ENCODE measurements around the gene ASXL1.
"Not testable (repeated sequence)": the region's sequence is repeated elsewhere in the genome, so short reads cannot be mapped to it uniquely, and the experiment has no call there.

Gene ASXL1

GRCh38 chr20:32406701-32407100 is 48.6 kb downstream of the ASXL1 start:
- no peak overlapping the region for H3K4me3 ChIP-seq
- H3K27ac ChIP-seq = no peak overlapping the region
- no peak for TF ChIP-seq CTCF (IDR thresholded peaks at IDR 0.05)
- DNase-seq (ENCODE audit: low spot score) = no peak

DNA sequence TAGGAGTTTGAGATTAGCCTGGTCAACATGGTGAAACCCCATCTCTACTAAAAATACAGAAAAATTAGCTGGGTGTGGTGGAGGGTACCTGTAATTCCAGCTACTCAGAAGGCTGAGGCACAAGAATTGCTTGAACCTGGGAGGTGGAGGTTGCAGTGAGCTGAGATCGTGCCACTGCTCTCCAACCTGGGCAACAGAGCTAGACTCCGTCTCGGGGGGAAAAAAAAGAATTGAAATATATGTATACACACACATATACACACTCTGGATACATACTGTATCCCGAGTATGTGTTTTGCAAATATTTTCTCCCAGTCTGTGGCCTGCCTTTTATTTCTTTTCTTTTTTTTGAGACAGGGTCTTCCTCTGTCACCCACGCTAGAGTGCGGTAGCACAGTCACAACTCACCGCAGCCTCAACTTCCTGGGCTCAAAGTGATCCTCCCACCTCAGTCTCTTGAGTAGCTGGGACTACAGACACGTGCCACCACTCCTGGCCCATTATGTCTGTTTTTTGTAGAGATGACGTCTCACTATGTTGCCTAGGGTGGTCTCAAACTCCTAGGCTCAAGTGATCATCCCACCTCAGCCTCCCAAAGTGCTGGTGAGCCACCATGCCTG is 49.1 kb downstream of the ASXL1 start:
- not testable (repeated sequence) for H3K27ac ChIP-seq; H3K4me3 ChIP-seq; DNase-seq (ENCODE audit: low spot score)

- no peak overlapping the region for H3K27ac ChIP-seq
- H3K4me3 ChIP-seq = no peak overlapping the region
- TF ChIP-seq CTCF (IDR thresholded peaks at IDR 0.05) = no peak
- DNase-seq (ENCODE audit: low spot score) = no peak
Observed at GRCh38 chr20:32411955-32412706, 54.0 kb downstream of the ASXL1 start.

DNA sequence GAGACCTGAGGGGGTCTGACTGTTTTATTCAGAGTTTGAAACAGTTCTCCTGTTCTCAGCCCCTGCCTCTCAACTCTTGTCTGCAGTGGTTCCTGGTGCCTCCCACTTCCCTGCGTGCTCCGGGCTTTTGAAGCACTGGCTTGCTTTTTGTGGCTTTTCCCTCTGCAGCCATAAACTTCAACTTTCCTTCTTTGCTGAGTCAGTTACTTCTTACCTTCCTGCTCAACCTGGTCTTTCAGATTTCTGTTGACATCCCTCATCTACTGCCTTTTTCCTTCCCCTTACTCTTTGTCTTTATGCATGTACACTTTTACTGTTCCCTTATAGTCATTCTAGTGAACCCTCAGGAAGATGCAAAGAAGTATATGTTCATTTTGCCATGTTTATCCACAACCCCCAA is 57.4 kb downstream of the ASXL1 start:
- no peak overlapping the region for H3K4me3 ChIP-seq
- DNase-seq (ENCODE audit: low spot score) = no peak
- H3K27ac ChIP-seq = no peak overlapping the region
- no peak for TF ChIP-seq CTCF (IDR thresholded peaks at IDR 0.05)

DNA sequence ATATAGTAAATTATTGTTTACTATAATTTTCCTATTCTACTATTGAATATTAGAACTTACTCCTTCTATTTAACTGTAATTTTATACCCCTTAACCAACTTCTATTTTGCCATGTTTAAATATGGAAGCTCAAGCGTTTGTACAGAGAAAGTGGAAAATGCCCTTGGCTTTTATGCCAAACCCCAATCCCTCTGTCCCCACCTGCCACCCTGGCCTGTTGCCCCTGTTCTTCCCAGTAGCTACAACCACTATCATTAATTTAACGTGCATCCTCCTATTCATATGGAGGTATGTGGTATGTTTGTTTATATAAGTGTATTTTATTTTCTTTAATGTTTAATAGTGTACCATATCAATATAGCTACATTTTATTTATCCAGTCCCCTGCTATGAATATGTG is 58.1 kb downstream of the ASXL1 start:
- no peak overlapping the region for H3K27ac ChIP-seq
- no peak for TF ChIP-seq CTCF (IDR thresholded peaks at IDR 0.05)
- H3K4me3 ChIP-seq = no peak overlapping the region
- DNase-seq (ENCODE audit: low spot score) = no peak

- DNase-seq (ENCODE audit: low spot score) = no peak
- Histone ChIP-seq H3K4me3 (no peak overlapping the region), H3K27ac (no peak overlapping the region)
- no peak for TF ChIP-seq CTCF (IDR thresholded peaks at IDR 0.05)
Observed at GRCh38 chr20:32418376-32418775, 60.2 kb downstream of the ASXL1 start.

- Histone ChIP-seq H3K27ac (no peak overlapping the region), H3K4me3 (no peak overlapping the region)
- TF ChIP-seq CTCF (IDR thresholded peaks at IDR 0.05) = no peak
- no peak for DNase-seq (ENCODE audit: low spot score)
Observed at GRCh38 chr20:32421290-32421689, 63.2 kb downstream of the ASXL1 start.

Measured in coronary artery (tissue), 2 donors.